GM23338 (cell line): Measurements from ENCODE around the gene NFIC.

Source experiments
- CREB1 ChIP-seq: fragments of 250-450 bp; sonication (Bioruptor Pico); IDR thresholded peaks from 2 replicates; pipeline ENCODE4 v1.5.0; 2020; ENCODE audit warnings: low read depth, mild to moderate bottlenecking, moderate library complexity
- CTCF ChIP-seq, 2 experiments: fragments of 200-600 bp in 1 of 2; sonication (generic) in 1 of 2; conservative IDR thresholded peaks; 2 replicates each; pipeline versions ENCODE4 v1.5.1 to v1.6.1; 2016 to 2017; ENCODE audit warnings: antibody characterized with exemption in 2 of 2, low read depth in 2 of 2, mild to moderate bottlenecking in 2 of 2, moderate library complexity in 1 of 2
- ETS1 ChIP-seq: IDR thresholded peaks from 2 replicates; pipeline ENCODE4 v1.6.1; 2016; ENCODE audit warnings: antibody characterized with exemption
- EZH2 ChIP-seq: fragments of 200-600 bp; sonication (generic); IDR thresholded peaks from one replicate; pipeline ENCODE4 v1.8.0; 2017; ENCODE audit warnings: antibody characterized with exemption, mild to moderate bottlenecking, low read depth; ENCODE audit not compliant: unreplicated experiment
- EZH2phosphoT487 ChIP-seq: fragments of 200-600 bp; sonication (generic); IDR thresholded peaks from one replicate; pipeline ENCODE4 v1.8.1; 2018; ENCODE audit warnings: antibody characterized with exemption; ENCODE audit not compliant: unreplicated experiment
- POLR2AphosphoS5 ChIP-seq: IDR thresholded peaks from 2 replicates; pipeline ENCODE4 v1.6.1; 2016; ENCODE audit warnings: antibody characterized with exemption, low read depth
- REST ChIP-seq: IDR thresholded peaks from one replicate; pipeline ENCODE4 v1.6.1; 2018; ENCODE audit warnings: antibody characterized with exemption; ENCODE audit not compliant: unreplicated experiment
- ZNF331 ChIP-seq: fragments of 250-450 bp; sonication (Bioruptor Pico); IDR thresholded peaks from 2 replicates; pipeline ENCODE4 v1.5.0; 2020; ENCODE audit warnings: low read depth, mild to moderate bottlenecking, moderate library complexity

GRCh38 chr19:3381701-3382372 lies 15.5 kb downstream of the NFIC start:
- TF ChIP-seq CTCF (conservative IDR thresholded peaks at IDR 0.05; ENCODE audit: low read depth in 2 of 2) (no peak), ETS1 (no peak), EZH2 (no peak), REST (no peak), POLR2AphosphoS5 (no peak), ZNF331 (CRISPR knock-in tag) (no peak), CREB1 (no peak), EZH2phosphoT487 (no peak)
